ENCODE measurements around the gene ALG8. TPM values are rescaled to one million over a fixed set of nuclear protein-coding genes. Genes with fewer than 3 reads are reported as not detected.
A peak's percentile ranks its signal among the peaks of the same experiment; 100 is the strongest.

ALG8 gene
- total RNA-seq, 2 donors from 2014 or later, result 22.7 to 40.1 TPM

- H3K27me3 ChIP-seq, result no peaks in the 10 kb centered on the region
- intact Hi-C loops (cut with DNase I), result no loop called here
- H3K9me3 ChIP-seq, result no peaks in the 10 kb centered on the region
- no peaks in the 10 kb centered on the region for H3K36me3 ChIP-seq
- no peak overlapping the region for H3K4me3 ChIP-seq
- no peak for DNase-seq
- H3K4me1 ChIP-seq, result no peaks in the 10 kb centered on the region
- TF ChIP-seq CTCF (IDR thresholded peaks at IDR 0.05), result no peak
- no peak overlapping the region for H3K9ac ChIP-seq (ENCODE audit: low read depth in 2 of 2, low read length in 2 of 2)
- no peak overlapping the region for H3K27ac ChIP-seq
Measured at GRCh38 chr11:78170874-78171549, 31.6 kb upstream of the ALG8 start.

GRCh38 chr11:78170413-78170812 is 31.0 kb upstream of the ALG8 start:
- Histone ChIP-seq H3K27ac (no peak overlapping the region), H3K36me3 (no peaks in the 10 kb centered on the region), H3K9ac (ENCODE audit: low read depth in 2 of 2, low read length in 2 of 2) (no peak overlapping the region), H3K4me1 (no peaks in the 10 kb centered on the region), H3K4me3 (no peak overlapping the region), H3K9me3 (no peaks in the 10 kb centered on the region), H3K27me3 (no peaks in the 10 kb centered on the region)
- intact Hi-C loops (cut with DNase I), result no loop called here
- TF ChIP-seq CTCF (IDR thresholded peaks at IDR 0.05), result no peak
- DNase-seq, result no peak

GRCh38 chr11:78168539-78169477 is 29.4 kb upstream of the ALG8 start:
- intact Hi-C loops (cut with DNase I), result no loop called here
- no peaks in the 10 kb centered on the region for H3K9me3 ChIP-seq
- H3K9ac ChIP-seq (ENCODE audit: low read depth in 2 of 2, low read length in 2 of 2), result no peak overlapping the region
- no peaks in the 10 kb centered on the region for H3K4me1 ChIP-seq
- H3K4me3 ChIP-seq, result no peak overlapping the region
- no peak overlapping the region for H3K27ac ChIP-seq
- TF ChIP-seq CTCF (IDR thresholded peaks at IDR 0.05), result no peak
- DNase-seq, result peak; percentile 48
- H3K36me3 ChIP-seq, result no peaks in the 10 kb centered on the region
- H3K27me3 ChIP-seq, result no peaks in the 10 kb centered on the region

- DNase-seq, result no peak
- Histone ChIP-seq H3K36me3 (no peaks in the 10 kb centered on the region), H3K27ac (no peak overlapping the region), H3K4me1 (no peaks in the 10 kb centered on the region), H3K4me3 (no peak overlapping the region), H3K9me3 (no peaks in the 10 kb centered on the region), H3K9ac (ENCODE audit: low read depth in 2 of 2, low read length in 2 of 2) (no peak overlapping the region), H3K27me3 (no peaks in the 10 kb centered on the region)
- TF ChIP-seq CTCF (IDR thresholded peaks at IDR 0.05), result no peak
- intact Hi-C loops (cut with DNase I), result no loop called here
Measured at GRCh38 chr11:78166855-78167469, 27.5 kb upstream of the ALG8 start.

- H3K4me3 ChIP-seq, result no peak overlapping the region
- intact Hi-C loops (cut with DNase I), result no loop called here
- no peaks in the 10 kb centered on the region for H3K4me1 ChIP-seq
- no peaks in the 10 kb centered on the region for H3K9me3 ChIP-seq
- H3K27me3 ChIP-seq, result no peaks in the 10 kb centered on the region
- H3K9ac ChIP-seq (ENCODE audit: low read depth in 2 of 2, low read length in 2 of 2), result no peak overlapping the region
- H3K36me3 ChIP-seq, result no peaks in the 10 kb centered on the region
- no peak for DNase-seq
- no peak for TF ChIP-seq CTCF (IDR thresholded peaks at IDR 0.05)
- no peak overlapping the region for H3K27ac ChIP-seq
Measured at GRCh38 chr11:78164471-78164870, 25.0 kb upstream of the ALG8 start.
